B cell (primary cell): ENCODE results near the gene JRKL. TPM values are rescaled to one million over a fixed set of nuclear protein-coding genes. Genes with fewer than 3 reads are reported as not detected.

ENCODE experiments used
- ATAC-seq: fragments of 200-7000 bp; cut with Tn5 transposase; one replicate; pipeline ENCODE4 v1.10.0; 2021; ENCODE audit warnings: low read depth, mild to moderate bottlenecking, moderate number of reproducible peaks, moderate library complexity
- CTCF ChIA-PET: fragments of 350-600 bp; sonication (Branson Sonifier 250); formaldehyde crosslinking; loops from one replicate; lab custom pipeline; 2021; ENCODE audit warnings: antibody characterized with exemption, inconsistent platforms; lab: Charles Lee
- POLR2A ChIA-PET: fragments of 350-600 bp; sonication (Branson Sonifier 250); formaldehyde crosslinking; loops from one replicate; lab custom pipeline; 2021; ENCODE audit warnings: antibody characterized with exemption; lab: Charles Lee
- DNase-seq: peaks from one replicate; pipeline ENCODE4 v3.0.0; 2013
- H2AFZ ChIP-seq: 2 replicates; pipeline ENCODE4 v1.6.1; 2012; ENCODE audit warnings: mild to moderate bottlenecking, low read depth, low read length; ENCODE audit not compliant: insufficient read depth, poor library complexity, severe bottlenecking
- H3K27ac ChIP-seq, 2 donors: 1 replicate in 1 of 2; 2 replicates in 1 of 2; pipeline ENCODE4 v1.5.1; 2012 to 2013; ENCODE audit warnings: low read length in 2 of 2, mild to moderate bottlenecking in 2 of 2, moderate library complexity in 1 of 2
- H3K27me3 ChIP-seq, 4 experiments: fragments of 200-600 bp in 1 of 4; sonication (generic) in 1 of 4; replicated peaks in 1 of 4; 1 replicate in 2 of 4; 2 replicates in 2 of 4; pipeline versions ENCODE4 v1.6.1 to v1.7.0; 2013 to 2016; ENCODE audit warnings: low read length in 3 of 4, mild to moderate bottlenecking in 2 of 4, mixed read lengths in 1 of 4, moderate library complexity in 1 of 4; ENCODE audit not compliant: insufficient read depth in 4 of 4, control insufficient read depth in 3 of 4; ENCODE audit errors: control extremely low read depth in 1 of 4
- H3K36me3 ChIP-seq, 2 experiments: replicated peaks in 1 of 2; 1 replicate in 1 of 2; 2 replicates in 1 of 2; pipeline versions ENCODE4 v1.6.1 to v1.7.1; 2013; ENCODE audit warnings: low read length in 1 of 2; ENCODE audit not compliant: insufficient read depth in 2 of 2, control insufficient read depth in 1 of 2; ENCODE audit errors: control extremely low read depth in 1 of 2, extremely low read depth in 1 of 2
- H3K4me1 ChIP-seq, 2 donors: fragments of 200-600 bp in 1 of 2; sonication (generic) in 1 of 2; 1 replicate in 1 of 2; 2 replicates in 1 of 2; pipeline versions ENCODE4 v1.5.1 to v1.6.1; 2013 to 2017; ENCODE audit warnings: low read length in 2 of 2; ENCODE audit not compliant: control insufficient read depth in 2 of 2, insufficient read depth in 2 of 2
- H3K4me2 ChIP-seq: replicated peaks from 2 replicates; pipeline ENCODE3; 2012; ENCODE audit warnings: mild to moderate bottlenecking, low read depth, low read length; ENCODE audit not compliant: poor library complexity, severe bottlenecking
- H3K4me3 ChIP-seq, 5 experiments: fragments of 200-600 bp in 1 of 5; sonication (generic) in 1 of 5; 1 replicate in 3 of 5; 2 replicates in 2 of 5; pipeline versions ENCODE4 v1.5.1 to v1.7.0; 2011 to 2016; ENCODE audit warnings: low read length in 4 of 5, mild to moderate bottlenecking in 4 of 5, low read depth in 2 of 5, control low read depth in 1 of 5, moderate library complexity in 1 of 5; ENCODE audit not compliant: insufficient read depth in 1 of 5; ENCODE audit errors: control extremely low read depth in 1 of 5, extremely low read depth in 1 of 5
- H3K79me2 ChIP-seq: fragments of 200-600 bp; sonication (generic); one replicate; pipeline ENCODE4 v1.6.0; 2016; ENCODE audit warnings: low read length; ENCODE audit not compliant: control insufficient read depth, insufficient read depth
- H3K9ac ChIP-seq: fragments of 200-600 bp; sonication (generic); 2 replicates; pipeline ENCODE4 v1.6.1; 2017; ENCODE audit warnings: mild to moderate bottlenecking, low read length, moderate library complexity
- H3K9me3 ChIP-seq, 3 donors: one replicate each; pipeline versions ENCODE4 v1.6.1 to v1.7.1; 2013; ENCODE audit warnings: low read length in 2 of 3; ENCODE audit not compliant: control insufficient read depth in 2 of 3, insufficient read depth in 1 of 3; ENCODE audit errors: control extremely low read depth in 1 of 3
- H4K20me1 ChIP-seq: 2 replicates; pipeline ENCODE4 v1.6.0; 2012; ENCODE audit warnings: mild to moderate bottlenecking, low read length; ENCODE audit not compliant: insufficient read depth, control insufficient read depth, poor library complexity, severe bottlenecking
- H3K27ac Mint-ChIP-seq: one replicate; pipeline ENCODE4 v1.8.0; 2021; ENCODE audit warnings: mixed read lengths
- H3K27me3 Mint-ChIP-seq: one replicate; pipeline ENCODE4 v1.8.0; 2021; ENCODE audit warnings: mixed read lengths
- H3K4me1 Mint-ChIP-seq: one replicate; pipeline ENCODE4 v1.8.0; 2021; ENCODE audit warnings: mixed read lengths
- H3K4me3 Mint-ChIP-seq: one replicate; pipeline ENCODE4 v1.8.0; 2021; ENCODE audit warnings: mixed read lengths
- H3K9me3 Mint-ChIP-seq: one replicate; pipeline ENCODE4 v1.8.0; 2022; ENCODE audit warnings: mixed read lengths; ENCODE audit not compliant: insufficient read depth
- CTCF ChIP-seq: fragments of 200-600 bp; IDR thresholded peaks from one replicate; pipeline ENCODE4 v1.8.0; 2022; ENCODE audit warnings: antibody characterized with exemption, mild to moderate bottlenecking
- EZH2 ChIP-seq: IDR thresholded peaks from 2 replicates; pipeline ENCODE4 v1.6.1; 2012; ENCODE audit warnings: borderline replicate concordance, low read depth, mild to moderate bottlenecking, moderate library complexity, low read length; ENCODE audit not compliant: insufficient read depth, poor library complexity, severe bottlenecking
- WGBS: methylation state at CpG from one replicate; pipeline ENCODE4 v1.1.5; 2013; ENCODE audit warnings: missing lambda C conversion rate; ENCODE audit not compliant: insufficient coverage; 5-methylcytosine and 5-hydroxymethylcytosine counted together
- intact Hi-C: fragments of 100-400 bp; cut with micrococcal nuclease; formaldehyde crosslinking; loops from one replicate; pipeline ENCODE4 v1.10.0; 2022
- polyA minus RNA-seq: library from RNA; depleted of rRNA, polyadenylated mRNA; stranded (reverse); fragments of >200 nt; gene quantifications from 2 replicates; pipeline ENCODE4 v1.2.3, GENCODE V29; 2012
- polyA plus RNA-seq: library from polyadenylated mRNA; depleted of rRNA; stranded (reverse); fragments of >200 nt; gene quantifications from 2 replicates; pipeline ENCODE4 v1.2.3, GENCODE V29; 2012
- total RNA-seq, 2 donors: library from RNA; stranded (reverse); fragments of 120-200 nt in 1 of 2; gene quantifications; 1 replicate in 1 of 2; 2 replicates in 1 of 2; pipeline versions ENCODE4 v1.2.3 to v1.2.4, GENCODE V29; 2013 to 2022

Gene JRKL
- total RNA-seq (12.5 and 12.9 TPM in 2 replicates), polyA plus RNA-seq (2.1 and 3.2 TPM in 2 replicates), polyA minus RNA-seq (1.9 and 3.2 TPM in 2 replicates)
- total RNA-seq (2013), result 12.3 TPM

- Histone ChIP-seq H3K4me3 (peak within 1 kb of the TSS; percentile 77 to 89 (median 84)), H3K4me2 (peak within 1 kb of the TSS; percentile 84), H3K9me3 (no peaks in the 10 kb centered on the region), H3K36me3 (no peaks in the 10 kb centered on the region), H3K27ac (peak within 1 kb of the TSS; percentile 82 to 83), H3K9ac (peak within 1 kb of the TSS; percentile 81), H3K27me3 (no peaks in the 10 kb centered on the region), H2AFZ (peak within 1 kb of the TSS; percentile 92), H3K79me2 (peaks cover 44% of the 10 kb centered on the region), H4K20me1 (peaks cover 6% of the 10 kb centered on the region), H3K4me1 (peaks cover 13 to 18% of the 10 kb centered on the region in 2 donors)
- Mint-ChIP-seq H3K9me3 (no peaks in the 10 kb centered on the region), H3K4me1 (peaks cover 26% of the 10 kb centered on the region), H3K4me3 (peak within 1 kb of the TSS; percentile 93), H3K27me3 (no peaks in the 10 kb centered on the region), H3K27ac (peak within 1 kb of the TSS; percentile 95)
- CTCF ChIA-PET, result interaction anchor here (0.9 to 3.3 kb wide), 10 partner anchors 48 to 600 kb away, joined by 3 to 25 read pairs (median 3); partner anchors contain the start of genes FAM76B, MAML2 and MTMR2
- under 1% methylated on average over 42 of the region's 53 CpGs for WGBS
- POLR2A ChIA-PET, result interaction anchor here (0.6 to 1.5 kb wide), 5 partner anchors 47 to 244 kb away, joined by 3 to 5 read pairs (median 3); partner anchors contain the start of gene MAML2
- intact Hi-C loops, result loop anchor here (1.0 to 10.0 kb wide), 8 partner anchors 49 to 1895 kb away; partner anchors contain the start of genes CEP57, CWC15 and KDM4D
- no peak for TF ChIP-seq CTCF
- no peak for TF ChIP-seq EZH2
- DNase-seq (peak; percentile 96), ATAC-seq (peak; percentile 99)
Measured at GRCh38 chr11:96389720-96390487, at the start of gene JRKL, which contains the start of gene CCDC82. TSS of gene JRKL (plus strand) at chr11:96390013. CDS start at chr11:96390650, 637 bp downstream. TSS of gene CCDC82 (minus strand) at chr11:96389912. CDS start at chr11:96384747, 5,165 bp downstream.
